Suppressor macrophage treated with lipopolysaccharide for 1 hour (primary cell): ENCODE results near the gene LMX1A.

Experiments used
- DNase-seq, 3 donors: peaks; one replicate each; pipeline ENCODE4 v3.0.0-alpha.2; 2020 to 2022

LMX1A gene

DNA sequence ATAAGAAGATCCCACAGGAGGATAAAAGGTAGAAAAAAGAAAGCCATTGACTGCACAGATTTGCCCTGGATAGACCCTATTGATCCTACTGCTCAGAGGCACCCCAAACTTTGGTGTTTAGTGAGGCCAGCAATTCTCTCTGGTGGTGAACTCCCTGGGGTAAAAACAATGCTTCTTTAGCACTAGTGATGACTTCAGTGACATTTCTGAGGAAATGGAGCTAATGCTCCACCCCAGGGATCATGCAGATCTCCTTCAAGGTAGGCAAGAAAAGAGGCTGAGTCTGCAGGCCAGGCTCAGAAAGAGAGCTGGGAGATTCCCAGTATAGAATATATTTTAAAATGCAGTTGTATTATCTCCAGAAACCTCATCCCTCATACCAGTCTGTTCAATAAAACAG lies 140.3 kb downstream of the LMX1A start:
- no peak for DNase-seq

DNA sequence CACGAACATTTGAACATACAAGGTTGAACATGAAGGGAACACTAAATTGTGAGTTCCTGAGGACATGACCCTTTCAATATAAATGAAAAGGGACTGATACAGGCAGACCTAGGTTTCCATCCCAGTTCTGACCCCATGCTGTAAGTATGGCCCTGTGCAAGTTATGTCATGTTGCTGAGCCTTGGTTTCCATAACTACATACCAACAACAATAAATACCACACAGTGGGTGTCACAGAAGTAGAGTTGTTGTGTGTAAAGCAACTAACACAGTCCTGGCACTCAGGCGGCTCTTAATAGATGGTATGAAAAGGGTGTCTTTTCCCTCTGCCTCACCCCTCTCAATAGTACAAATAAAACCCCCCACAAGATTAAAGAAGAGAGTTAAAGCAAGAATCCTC lies 140.8 kb downstream of the LMX1A start:
- no peak for DNase-seq

- DNase-seq = no peak
Observed at GRCh38 chr1:165212229-165212628, 144.3 kb downstream of the LMX1A start.

DNA sequence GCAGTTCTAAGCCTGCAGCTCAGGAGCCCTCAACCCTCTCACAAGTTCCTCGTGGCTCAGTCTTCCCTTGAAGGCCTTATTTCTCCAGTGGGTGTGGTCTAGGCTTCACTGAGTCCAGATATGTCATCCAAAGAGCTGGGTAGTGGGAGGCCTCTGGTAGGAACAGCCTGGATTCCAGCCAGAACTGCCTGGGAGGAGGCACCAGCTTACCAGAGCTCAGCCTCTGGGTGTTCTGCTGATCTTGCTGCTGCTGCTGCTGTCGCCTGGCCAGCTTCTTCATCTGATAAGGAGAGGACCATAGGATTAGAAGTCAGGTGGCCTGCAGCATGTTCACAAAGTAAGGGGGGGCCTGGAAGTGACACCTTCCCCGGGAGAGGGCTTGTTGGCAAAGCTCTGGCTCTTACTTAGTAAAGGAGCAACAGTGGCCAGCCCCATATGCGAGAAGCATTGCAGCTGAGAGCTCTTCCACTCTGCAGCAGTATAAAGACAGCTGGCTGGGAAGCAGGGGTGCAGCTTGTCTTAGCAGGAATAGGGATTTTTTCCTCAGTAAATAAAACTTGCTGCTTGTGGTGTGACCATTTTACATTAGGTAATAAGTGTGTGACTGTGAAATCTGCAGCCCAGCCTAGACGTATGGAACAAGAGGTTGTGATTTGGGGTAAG lies 148.5 kb downstream of the LMX1A start:
- no peak for DNase-seq

DNA sequence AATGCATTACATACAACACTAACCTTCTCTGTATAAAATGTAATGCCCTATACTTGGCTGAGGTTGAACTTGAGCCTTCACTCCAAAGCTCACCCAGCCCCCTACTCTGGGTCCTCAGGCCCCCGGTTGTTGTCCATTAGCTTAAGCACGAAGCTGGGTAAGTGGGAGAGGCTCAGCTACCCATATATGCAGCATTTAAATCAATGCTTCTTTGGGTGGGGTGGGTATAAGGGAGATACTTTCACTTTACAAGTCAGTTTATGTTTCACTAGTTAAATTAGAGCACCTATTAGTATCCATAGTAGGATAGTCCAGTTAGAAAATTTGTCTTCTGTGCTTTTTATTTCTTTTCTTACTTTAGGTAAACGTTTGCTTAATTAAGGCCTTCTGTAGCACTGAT lies 151.4 kb downstream of the LMX1A start:
- DNase-seq = no peak

DNA sequence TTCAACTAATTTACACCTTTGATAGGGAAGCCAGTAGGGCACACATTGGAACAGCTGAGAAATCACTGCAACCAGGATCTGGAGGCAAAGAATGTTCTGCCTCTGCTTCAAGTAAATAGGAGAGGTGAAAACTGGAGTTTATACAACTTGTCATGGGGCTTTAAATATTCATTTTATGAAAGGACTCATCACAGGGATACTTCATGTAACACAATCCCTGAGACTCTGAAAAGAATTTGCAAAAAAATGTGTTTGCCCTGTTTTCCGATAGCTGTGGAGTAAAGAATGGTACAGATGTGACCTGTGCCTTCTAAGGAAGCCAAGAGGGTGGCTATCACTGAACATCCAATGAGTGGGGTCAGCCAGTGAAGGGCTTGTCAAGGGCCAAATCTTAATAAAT lies 152.0 kb downstream of the LMX1A start:
- DNase-seq = no peak

DNA sequence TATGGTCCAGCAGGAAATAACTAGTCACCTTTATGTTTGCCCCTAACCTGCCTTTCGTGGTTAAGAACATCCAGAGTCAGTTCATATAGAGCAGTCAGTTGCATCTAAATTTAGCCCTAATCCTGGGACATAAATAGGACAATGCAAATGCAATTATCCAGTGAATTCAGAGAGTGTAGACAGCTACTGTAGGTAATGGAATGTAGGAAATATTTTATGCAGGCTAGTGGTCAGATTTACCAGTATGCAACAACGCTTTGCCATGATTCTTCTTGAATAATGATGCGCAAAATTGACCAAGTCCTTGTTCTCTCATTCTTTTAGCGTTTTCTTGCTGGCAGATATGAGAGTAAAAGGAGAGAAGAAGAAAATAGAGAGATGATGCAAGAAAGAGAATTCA lies 165.4 kb downstream of the LMX1A start:
- no peak for DNase-seq

GRCh38 chr1:165189913-165190312 lies 166.6 kb downstream of the LMX1A start:
- no peak for DNase-seq

- DNase-seq = no peak
Observed at GRCh38 chr1:165189011-165189410, 167.5 kb downstream of the LMX1A start.

DNA sequence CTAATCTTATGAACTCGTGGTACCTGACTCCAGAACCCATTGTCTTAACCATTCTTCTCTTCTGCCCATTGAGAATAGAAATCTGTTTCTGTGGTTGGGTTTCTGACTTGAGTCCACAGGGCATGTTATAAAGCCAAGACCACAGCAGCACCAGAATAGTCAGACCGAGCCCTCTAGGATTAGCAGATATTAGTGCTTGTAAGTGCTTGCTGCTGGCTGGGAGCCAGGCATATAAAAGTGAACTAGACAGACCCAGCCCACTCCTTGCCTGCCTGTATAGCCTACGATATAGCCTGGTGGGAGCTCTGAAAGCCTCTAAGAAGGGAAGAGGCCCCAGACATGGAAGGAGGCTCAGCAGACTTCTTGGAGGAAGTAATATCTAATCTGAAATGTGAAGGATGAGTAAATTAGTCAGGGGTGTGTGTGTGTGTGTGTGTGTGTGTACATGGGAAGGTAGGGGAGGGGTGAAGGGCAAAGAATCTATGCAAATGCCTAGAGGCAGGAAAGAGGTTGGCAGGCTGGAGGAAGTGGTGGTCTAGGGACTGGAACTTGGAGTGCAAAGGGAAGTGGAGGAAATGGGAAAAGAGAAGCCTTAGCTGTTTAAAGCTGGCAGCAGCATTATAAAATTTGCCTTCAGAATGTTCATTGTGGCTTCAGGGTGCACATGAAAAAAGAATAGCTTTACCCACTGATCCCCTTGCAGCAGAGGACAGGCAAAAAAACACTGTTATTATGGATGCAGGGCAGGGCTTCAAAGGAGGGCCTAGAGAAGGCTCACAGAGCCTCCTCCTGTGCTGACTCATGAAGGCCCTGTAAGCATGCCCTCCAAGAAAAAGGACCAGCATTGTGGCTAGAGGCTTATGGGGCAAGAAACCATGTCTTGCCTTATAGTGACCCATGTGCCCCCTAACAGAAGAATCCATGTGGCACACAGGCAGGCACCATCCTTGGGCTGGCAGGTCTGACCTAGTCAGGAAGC lies 169.2 kb downstream of the LMX1A start:
- DNase-seq = no peak

GRCh38 chr1:165185161-165185889 lies 171.2 kb downstream of the LMX1A start:
- DNase-seq = no peak

- DNase-seq = no peak
Observed at GRCh38 chr1:165182975-165183374, 173.5 kb downstream of the LMX1A start.

DNA sequence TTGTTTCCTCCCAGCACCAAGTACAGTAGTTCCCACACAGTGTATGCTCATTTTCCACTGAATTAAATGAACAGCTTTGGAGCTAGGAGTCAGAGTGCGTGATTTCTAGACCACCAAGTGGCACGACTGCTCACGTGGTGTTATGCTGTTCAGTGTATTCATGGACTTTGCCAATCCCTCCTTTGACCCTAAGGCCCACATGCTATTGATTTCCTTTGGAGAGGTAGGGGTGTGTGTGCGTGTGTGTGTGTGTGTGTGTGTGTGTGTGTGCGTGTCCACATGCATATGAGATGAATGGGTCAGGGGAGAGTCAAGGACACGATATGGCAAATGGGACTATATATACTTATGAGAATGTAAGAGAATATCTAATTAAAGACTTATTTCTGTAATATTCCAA lies 177.2 kb downstream of the LMX1A start:
- no peak for DNase-seq

DNA sequence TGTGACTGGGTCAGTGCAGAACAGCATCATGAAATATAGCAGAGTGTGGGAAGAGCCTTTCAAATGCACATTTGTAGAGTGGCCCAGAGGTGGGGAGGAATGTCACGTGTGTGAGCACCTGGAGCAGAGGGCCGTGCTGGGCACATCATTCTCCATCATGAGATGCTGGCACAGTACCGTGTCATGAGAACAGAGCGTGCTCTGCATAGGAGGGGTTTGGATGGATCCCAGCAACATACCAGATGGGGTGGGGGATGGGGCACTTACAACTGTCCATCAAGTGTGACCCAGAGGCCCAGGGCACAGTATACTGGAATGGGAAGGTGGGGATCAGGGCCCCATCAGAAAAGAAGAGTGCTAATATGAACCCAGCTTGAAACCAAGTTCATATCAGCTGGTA lies 182.0 kb downstream of the LMX1A start:
- DNase-seq = no peak

DNA sequence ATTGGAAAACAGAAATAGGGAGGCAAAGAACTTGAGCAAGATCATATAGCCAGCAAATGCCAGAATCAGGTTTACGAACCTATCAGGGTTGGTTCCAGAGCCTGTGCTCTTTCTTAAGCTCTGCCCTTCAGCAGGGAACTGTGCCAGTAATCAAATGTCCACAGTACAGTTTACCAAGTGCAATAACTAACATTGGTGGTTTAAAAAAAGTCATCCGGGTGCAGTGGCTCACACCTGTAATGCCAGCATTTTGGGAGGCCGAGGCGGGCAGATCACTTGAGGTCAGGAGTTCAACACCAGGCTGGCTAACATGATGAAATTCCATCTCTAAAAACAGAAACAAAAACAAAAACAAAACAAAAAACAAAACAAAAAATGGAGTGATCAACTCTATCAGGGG lies 182.7 kb downstream of the LMX1A start:
- no peak for DNase-seq

DNA sequence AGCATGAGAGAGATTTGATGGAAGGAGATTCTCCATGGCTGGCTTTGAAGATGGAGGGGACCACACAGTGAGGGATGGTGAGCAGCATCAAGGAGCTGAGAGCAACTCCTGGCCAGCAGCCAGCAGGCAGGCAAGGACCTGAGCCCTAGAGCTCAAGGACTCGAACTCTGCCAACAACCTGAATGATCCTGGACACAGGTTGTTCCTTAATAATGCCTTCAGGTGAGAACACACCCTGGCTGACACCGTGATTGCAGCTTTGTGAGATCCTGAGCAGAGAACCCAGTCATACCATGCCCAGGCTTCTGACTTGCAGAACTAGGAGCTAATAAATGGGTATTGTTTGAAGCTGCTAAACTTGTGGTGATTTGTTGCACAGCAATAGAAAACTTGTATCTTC lies 183.1 kb downstream of the LMX1A start:
- no peak for DNase-seq

- no peak for DNase-seq
Observed at GRCh38 chr1:165172666-165173065, 183.8 kb downstream of the LMX1A start.

DNA sequence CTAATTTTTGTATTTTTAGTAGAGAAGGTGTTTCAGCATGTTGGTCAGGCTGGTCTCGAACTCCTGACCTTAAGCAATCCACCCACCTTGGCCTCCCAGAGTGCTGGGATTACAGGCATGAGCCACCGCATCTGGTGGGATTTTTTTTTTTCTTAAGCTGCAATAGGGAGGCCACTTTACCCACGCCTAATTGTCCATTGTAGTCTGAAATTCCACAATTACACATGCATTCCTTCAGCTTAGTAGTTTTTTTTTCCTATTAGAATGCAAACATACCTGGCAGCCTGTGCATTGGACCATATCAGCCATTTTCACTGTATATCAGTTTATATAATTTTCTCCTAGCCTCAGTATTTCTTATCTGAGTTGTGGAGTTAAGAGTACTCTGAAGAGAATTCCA lies 186.8 kb downstream of the LMX1A start:
- no peak for DNase-seq

DNA sequence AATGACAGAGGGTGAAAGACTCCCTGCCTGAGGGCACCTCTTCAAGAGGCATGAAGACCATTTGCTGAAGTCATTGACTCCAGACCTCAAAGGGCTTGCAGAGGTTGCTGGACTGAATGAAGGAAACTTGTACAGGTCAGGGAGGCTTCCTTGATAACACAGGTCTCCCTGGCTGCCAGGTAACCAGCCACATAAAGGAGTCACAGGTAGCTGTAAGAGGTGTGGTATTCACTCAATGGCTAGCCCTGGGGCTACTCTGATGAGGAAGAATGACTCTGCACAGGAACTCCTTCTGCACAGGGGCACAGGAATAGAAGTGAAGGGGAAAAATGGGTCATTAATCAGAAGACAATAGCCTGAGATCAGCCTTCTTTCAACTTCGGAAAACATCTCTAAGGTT lies 187.5 kb downstream of the LMX1A start:
- no peak for DNase-seq

DNA sequence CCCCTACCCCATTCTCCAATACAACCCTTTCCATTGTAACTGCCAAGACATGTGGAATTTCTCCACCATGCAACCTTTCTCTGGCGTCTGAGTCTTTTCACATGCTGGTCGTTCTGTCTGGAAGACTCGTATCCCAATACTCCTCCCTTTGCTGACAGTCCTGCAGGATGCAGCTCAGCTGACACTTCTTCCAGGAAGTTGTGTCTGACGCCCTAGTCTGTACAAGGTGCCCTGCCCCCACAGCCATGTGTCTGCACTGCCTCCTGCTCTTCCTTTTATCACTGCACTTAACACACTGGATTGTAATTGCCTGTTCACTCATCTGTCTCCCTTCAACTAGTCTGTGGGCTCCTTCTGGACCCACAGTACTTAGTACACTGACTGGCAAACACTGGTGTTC lies 188.0 kb downstream of the LMX1A start:
- no peak for DNase-seq

DNA sequence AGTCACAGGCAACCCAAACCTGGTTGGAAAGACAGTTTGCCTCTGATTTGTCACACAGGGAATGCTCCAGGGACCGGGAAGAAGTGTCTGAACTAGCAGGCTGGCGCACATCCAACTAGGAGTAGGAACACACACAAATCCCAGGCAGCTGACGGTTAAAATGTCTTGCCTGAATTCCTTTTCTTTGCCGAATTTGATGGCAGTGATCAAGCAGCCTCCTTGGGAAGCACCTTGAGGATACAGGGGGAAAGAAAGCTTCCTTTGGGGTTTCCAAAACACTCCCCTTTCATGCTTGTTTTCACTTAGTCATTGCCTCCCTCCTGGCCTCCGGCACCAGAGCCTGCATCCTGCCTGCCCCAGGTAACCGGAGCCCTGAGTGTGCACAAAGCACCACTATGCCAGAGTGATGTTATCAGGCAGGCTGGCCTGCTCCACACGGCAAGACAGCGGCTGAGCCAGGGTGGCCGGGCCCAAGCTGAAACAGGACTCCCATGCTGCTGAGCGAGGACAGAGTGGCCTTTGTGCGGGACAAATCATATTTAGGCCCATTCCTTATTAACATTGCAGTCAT lies 193.8 kb downstream of the LMX1A start:
- DNase-seq = no peak

DNA sequence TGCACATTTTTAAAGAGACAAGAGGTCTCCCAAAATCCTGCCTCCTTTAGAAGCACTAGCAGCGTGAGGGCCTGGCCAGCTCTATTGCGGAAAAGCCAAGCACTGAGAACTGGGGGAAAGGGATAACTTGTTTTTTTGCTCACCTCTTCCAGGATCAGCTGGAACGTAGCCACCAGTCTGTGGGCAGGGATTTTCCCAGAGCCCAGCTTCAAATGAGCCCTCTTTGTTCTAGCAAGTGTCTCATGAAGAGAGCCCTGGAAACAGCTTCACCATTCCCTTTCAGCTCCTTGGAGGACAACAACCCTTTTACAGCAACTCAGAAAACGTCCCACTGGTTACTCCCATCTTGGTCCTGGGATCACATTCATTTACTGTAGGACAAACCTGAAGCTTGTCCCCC lies 195.4 kb downstream of the LMX1A start:
- DNase-seq = no peak

GRCh38 chr1:165153182-165153581 lies 203.3 kb downstream of the LMX1A start:
- no peak for DNase-seq
